GM12891 (cell line): ENCODE data around the gene CDC20B.

ENCODE experiments used
- POLR2A ChIP-seq: IDR thresholded peaks from 2 replicates; pipeline ENCODE4 v1.6.1; 2011; ENCODE audit warnings: low read depth, low read length, control low read depth
- POLR2AphosphoS5 ChIP-seq: IDR thresholded peaks from 2 replicates; pipeline ENCODE4 v1.6.1; 2011; ENCODE audit warnings: low read depth, low read length, control low read depth

GRCh38 chr5:55081541-55081940, 91.4 kb downstream of the CDC20B start:
- TF ChIP-seq POLR2AphosphoS5 (no peak), POLR2A (no peak)
